HL-60/S4 (cell line): ENCODE results near the gene LTA.

Experiments used
- in situ Hi-C: fragments of 300-500 bp; cut with MboI; formaldehyde crosslinking; loops from 2 replicates; pipeline ENCODE4 v1.14.3; 2022; ENCODE audit warnings: low sequenced_read_pairs

The LTA gene

GRCh38 chr6:31541658-31542521 lies 30.2 kb upstream of the LTA start, which contains the start of gene DDX39B:
TSS of gene DDX39B (minus strand) at chr6:31542003. CDS start at chr6:31540532, 1,471 bp downstream.
- in situ Hi-C loops, result no loop called here

GRCh38 chr6:31543639-31544038 lies 28.4 kb upstream of the LTA start:
- in situ Hi-C loops, result no loop called here

GRCh38 chr6:31544676-31545075 lies 27.4 kb upstream of the LTA start:
- in situ Hi-C loops, result no loop called here

- in situ Hi-C loops, result no loop called here
These were observed 26.8 kb upstream of the LTA start for GRCh38 chr6:31545291-31545690.

GRCh38 chr6:31546339-31546957 lies 25.6 kb upstream of the LTA start, which contains the start of gene ATP6V1G2:
TSS of gene ATP6V1G2 (minus strand) at chr6:31546608. CDS start at chr6:31546559, 49 bp downstream.
- in situ Hi-C loops, result no loop called here

- in situ Hi-C loops, result no loop called here
These were observed 24.9 kb upstream of the LTA start, which contains the start of gene NFKBIL1 for GRCh38 chr6:31546958-31547726. TSS of gene NFKBIL1 (plus strand) at chr6:31547608. CDS start at chr6:31547695, 87 bp downstream.

GRCh38 chr6:31547727-31548543 lies 24.2 kb upstream of the LTA start:
- in situ Hi-C loops, result no loop called here

GRCh38 chr6:31548544-31548873 lies 23.6 kb upstream of the LTA start:
- in situ Hi-C loops, result no loop called here

GRCh38 chr6:31551371-31551770 lies 20.7 kb upstream of the LTA start:
- in situ Hi-C loops, result loop anchor here (5.0 kb wide), 1 partner anchor 46 kb away; no protein-coding TSS in a partner anchor

- in situ Hi-C loops, result no loop called here
These were observed 15.8 kb upstream of the LTA start for GRCh38 chr6:31556307-31556706.

- in situ Hi-C loops, result no loop called here
These were observed 14.4 kb upstream of the LTA start for GRCh38 chr6:31557443-31558317.

GRCh38 chr6:31558318-31558625 lies 13.8 kb upstream of the LTA start:
- in situ Hi-C loops, result no loop called here

- in situ Hi-C loops, result no loop called here
These were observed 13.2 kb upstream of the LTA start for GRCh38 chr6:31558631-31559500.

- in situ Hi-C loops, result no loop called here
These were observed 12.5 kb upstream of the LTA start for GRCh38 chr6:31559606-31559957.

GRCh38 chr6:31559958-31560696 lies 12.0 kb upstream of the LTA start:
- in situ Hi-C loops, result no loop called here

GRCh38 chr6:31560697-31561058 lies 11.4 kb upstream of the LTA start:
- in situ Hi-C loops, result no loop called here

- in situ Hi-C loops, result no loop called here
These were observed 4.3 kb upstream of the LTA start for GRCh38 chr6:31567531-31568370.
